Endothelial cell of umbilical vein (primary cell): ENCODE results near the gene PLP2. TPM values are rescaled to one million over a fixed set of nuclear protein-coding genes. Genes with fewer than 3 reads are reported as not detected.

Experiments used
- BruUV-seq: library from RNA; stranded (reverse); fragments of 400-500 nt; replicated peaks from 2 replicates; lab custom pipeline; 2021; lab: Mats Ljungman, UMichigan
- CTCF ChIA-PET: fragments of 300-600, 350-600 bp; sonication (Branson Sonifier 250); formaldehyde crosslinking; loops from one replicate; lab custom pipeline; 2021; ENCODE audit warnings: antibody characterized with exemption, inconsistent platforms; lab: Charles Lee
- POLR2A ChIA-PET: fragments of 300-600, 350-600 bp; sonication (Branson Sonifier 250); formaldehyde crosslinking; loops from one replicate; lab custom pipeline; 2021; ENCODE audit warnings: antibody characterized with exemption, inconsistent platforms; lab: Charles Lee
- DNase-seq: peaks from one replicate; pipeline ENCODE4 v3.0.0-alpha.2; 2011; ENCODE audit warnings: low read depth, low spot score
- FAIRE-seq: peaks from 2 replicates; lab custom pipeline; 2011; peaks lifted over from hg19 to GRCh38; lab: Jason Lieb, UNC
- H2AFZ ChIP-seq: 2 replicates; pipeline ENCODE4 v1.6.0; 2012; ENCODE audit warnings: low read depth, low read length, control low read depth, inconsistent platforms
- H3K27ac ChIP-seq: 2 replicates; pipeline ENCODE4 v1.5.1; 2011; ENCODE audit warnings: low read depth, mild to moderate bottlenecking, control low read depth, low read length, moderate library complexity; ENCODE audit not compliant: insufficient read depth
- H3K27me3 ChIP-seq, 2 experiments: 2 replicates each; pipeline versions ENCODE4 v1.6.0 to v1.6.1; 2011; ENCODE audit warnings: low read length in 2 of 2, mixed read lengths in 1 of 2; ENCODE audit not compliant: control insufficient read depth in 2 of 2, insufficient read depth in 2 of 2
- H3K36me3 ChIP-seq, 2 experiments: 2 replicates in 1 of 2; 3 replicates in 1 of 2; pipeline ENCODE4 v1.5.1; 2011; ENCODE audit warnings: low read length in 2 of 2, mild to moderate bottlenecking in 1 of 2, moderate library complexity in 1 of 2; ENCODE audit not compliant: control insufficient read depth in 2 of 2, insufficient read depth in 2 of 2; ENCODE audit errors: extremely low read depth in 1 of 2
- H3K4me1 ChIP-seq: 3 replicates; pipeline ENCODE4 v1.5.1; 2011; ENCODE audit warnings: mild to moderate bottlenecking, low read length; ENCODE audit not compliant: control insufficient read depth, insufficient read depth; ENCODE audit errors: extremely low read depth
- H3K4me2 ChIP-seq: 2 replicates; pipeline ENCODE4 v1.6.1; 2011; ENCODE audit warnings: low read length, control low read depth, mixed read lengths; ENCODE audit not compliant: insufficient read depth
- H3K4me3 ChIP-seq, 3 experiments: fragments of 200-600 bp in 1 of 3; sonication (generic), shearing (Covaris generic) in 1 of 3; replicated peaks in 1 of 3; 2 replicates each; pipeline ENCODE4 v1.5.1; 2011 to 2016; ENCODE audit warnings: control low read depth in 3 of 3, low read length in 3 of 3, mild to moderate bottlenecking in 2 of 3, inconsistent platforms in 1 of 3, low read depth in 1 of 3, moderate library complexity in 1 of 3; ENCODE audit not compliant: insufficient read depth in 1 of 3
- H3K79me2 ChIP-seq: 2 replicates; pipeline ENCODE4 v1.6.0; 2012; ENCODE audit warnings: low read length, inconsistent platforms; ENCODE audit not compliant: control insufficient read depth, insufficient read depth
- H3K9ac ChIP-seq: replicated peaks from 2 replicates; pipeline ENCODE3; 2011; ENCODE audit warnings: low read length, control low read depth; ENCODE audit not compliant: insufficient read depth; ENCODE audit errors: extremely low read depth
- H3K9me1 ChIP-seq: replicated peaks from 3 replicates; pipeline ENCODE4 v1.6.0; 2011; ENCODE audit warnings: mild to moderate bottlenecking, low read length; ENCODE audit not compliant: control insufficient read depth, insufficient read depth; ENCODE audit errors: extremely low read depth
- H3K9me3 ChIP-seq: replicated peaks from 2 replicates; pipeline ENCODE4 v1.5.1; 2012; ENCODE audit warnings: low read length, inconsistent platforms; ENCODE audit not compliant: control insufficient read depth, insufficient read depth
- H4K20me1 ChIP-seq: replicated peaks from 2 replicates; pipeline ENCODE3; 2011; ENCODE audit warnings: mild to moderate bottlenecking, low read length; ENCODE audit not compliant: control insufficient read depth, insufficient read depth; ENCODE audit errors: extremely low read depth
- CTCF ChIP-seq, 2 donors: IDR thresholded peaks; 1 replicate in 1 of 2; 2 replicates in 1 of 2; pipeline ENCODE4 v1.5.1; 2011; ENCODE audit warnings: low read length in 2 of 2, mild to moderate bottlenecking in 2 of 2, moderate library complexity in 2 of 2, control low read depth in 1 of 2, inconsistent platforms in 1 of 2, low read depth in 1 of 2; ENCODE audit not compliant: insufficient read depth in 1 of 2; ENCODE audit errors: extremely low read depth in 1 of 2
- EZH2 ChIP-seq: IDR thresholded peaks from 2 replicates; pipeline ENCODE4 v1.6.1; 2012; ENCODE audit warnings: borderline replicate concordance, low read depth, mild to moderate bottlenecking, moderate library complexity, low read length, inconsistent platforms; ENCODE audit not compliant: severe bottlenecking
- FOS ChIP-seq: IDR thresholded peaks from 2 replicates; pipeline ENCODE4 v1.6.1; 2011; ENCODE audit warnings: mild to moderate bottlenecking, low read length, moderate library complexity, borderline replicate concordance; ENCODE audit not compliant: insufficient read depth
- GATA2 ChIP-seq: IDR thresholded peaks from 2 replicates; pipeline ENCODE4 v1.7.0; 2011; ENCODE audit warnings: low read depth, mild to moderate bottlenecking, moderate library complexity, mixed read lengths, low read length; ENCODE audit not compliant: insufficient read length, insufficient read depth
- JUN ChIP-seq: IDR thresholded peaks from 2 replicates; pipeline ENCODE4 v1.6.1; 2011; ENCODE audit warnings: borderline replicate concordance, low read depth; ENCODE audit not compliant: insufficient read length, insufficient read depth
- MAX ChIP-seq: IDR thresholded peaks from 2 replicates; pipeline ENCODE4 v1.6.1; 2011; ENCODE audit not compliant: insufficient read depth, insufficient read length
- MYC ChIP-seq: IDR thresholded peaks from one replicate; pipeline ENCODE4 v1.6.1; 2011; ENCODE audit warnings: mild to moderate bottlenecking, low read depth, low read length
- POLR2A ChIP-seq: IDR thresholded peaks from 2 replicates; pipeline ENCODE4 v1.6.1; 2012; ENCODE audit warnings: low read depth, mild to moderate bottlenecking, control low read depth, low read length
- POLR2AphosphoS5 ChIP-seq: IDR thresholded peaks from 2 replicates; pipeline ENCODE4 v1.6.1; 2012; ENCODE audit warnings: low read depth, mild to moderate bottlenecking, control low read depth, low read length, moderate library complexity; ENCODE audit not compliant: insufficient read depth
- dilution Hi-C: fragments of 300-500 bp; cut with MboI; formaldehyde crosslinking; loops from one replicate; pipeline ENCODE4 v1.15.0; 2019; ENCODE audit warnings: low sequenced_read_pairs; ENCODE audit not compliant: extremely low pct_ligation_motif_present
- intact Hi-C: fragments of 100-400 bp; cut with micrococcal nuclease; formaldehyde crosslinking; loops from one replicate; pipeline ENCODE4 v1.10.0; 2022
- polyA plus RNA-seq, 4 experiments: library from polyadenylated mRNA; depleted of rRNA in 3 of 4; stranded (reverse) in 3 of 4; unstranded in 1 of 4; fragments of >200 nt; gene quantifications; 2 replicates each; pipeline versions ENCODE4 v1.2.1 to v1.2.3, GENCODE V29; 2011 to 2012; ENCODE audit warnings: missing spikeins in 1 of 4
- total RNA-seq: library from RNA; stranded (reverse); gene quantifications from 2 replicates; pipeline ENCODE4 v1.2.3, GENCODE V29; 2021

PLP2 gene
- total and polyA plus RNA-seq, 2 donors (not counting 3 experiments of a cell fraction or from before 2014, with no cell fraction given), result 153 to 277 TPM

- BruUV-seq, result no TSS peak
- no peak for DNase-seq
- Histone ChIP-seq H3K27ac (no peak overlapping the region), H3K79me2 (no peaks in the 10 kb centered on the region), H3K9me3 (no peaks in the 10 kb centered on the region), H3K4me3 (no peak overlapping the region), H4K20me1 (no peaks in the 10 kb centered on the region), H3K4me2 (no peak overlapping the region), H3K9ac (no peak overlapping the region), H3K9me1 (no peaks in the 10 kb centered on the region), H3K27me3 (no peaks in the 10 kb centered on the region), H2AFZ (no peak overlapping the region), H3K4me1 (peaks cover 7% of the 10 kb centered on the region), H3K36me3 (no peaks in the 10 kb centered on the region)
- CTCF ChIA-PET, result no interaction called here
- no peak for TF ChIP-seq POLR2AphosphoS5
- TF ChIP-seq FOS, result no peak
- no peak for TF ChIP-seq POLR2A
- no peak for TF ChIP-seq MAX
- no peak for TF ChIP-seq EZH2
- TF ChIP-seq JUN, result no peak
- no peak for TF ChIP-seq MYC
- TF ChIP-seq GATA2, result no peak
- no peak for TF ChIP-seq CTCF (IDR thresholded peaks at IDR 0.05; ENCODE audit: extremely low read depth in 1 of 2, insufficient read depth in 1 of 2, low read depth in 1 of 2, low read length in 2 of 2)
- dilution Hi-C loops (no loop called here), intact Hi-C loops (no loop called here)
- FAIRE-seq, result no peak
- POLR2A ChIA-PET, result no interaction called here
These were observed 37.9 kb upstream of the PLP2 start for GRCh38 chrX:49133759-49134158.
